OCI-LY1 (cell line): ENCODE results near the gene SLC15A1.

ENCODE experiments used
- CTCF ChIP-seq: fragments of 200-600 bp; sonication (generic), shearing (Covaris generic); IDR thresholded peaks from 2 replicates; pipeline ENCODE4 v1.5.1; 2017; ENCODE audit warnings: mild to moderate bottlenecking, antibody characterized with exemption, low read length, moderate library complexity, mixed read lengths
- EZH2 ChIP-seq: fragments of 200-600 bp; sonication (generic), shearing (Covaris generic); IDR thresholded peaks from 2 replicates; pipeline ENCODE4 v1.8.0; 2017; ENCODE audit warnings: borderline replicate concordance, mixed run types, mild to moderate bottlenecking, antibody characterized with exemption, low read length, moderate library complexity, mixed read lengths

- TF ChIP-seq CTCF (no peak), EZH2 (no peak)
Measured at GRCh38 chr13:98782654-98783053, 30.2 kb upstream of the SLC15A1 start.
